ENCODE results near the gene SELENBP1.

SELENBP1 gene

DNA sequence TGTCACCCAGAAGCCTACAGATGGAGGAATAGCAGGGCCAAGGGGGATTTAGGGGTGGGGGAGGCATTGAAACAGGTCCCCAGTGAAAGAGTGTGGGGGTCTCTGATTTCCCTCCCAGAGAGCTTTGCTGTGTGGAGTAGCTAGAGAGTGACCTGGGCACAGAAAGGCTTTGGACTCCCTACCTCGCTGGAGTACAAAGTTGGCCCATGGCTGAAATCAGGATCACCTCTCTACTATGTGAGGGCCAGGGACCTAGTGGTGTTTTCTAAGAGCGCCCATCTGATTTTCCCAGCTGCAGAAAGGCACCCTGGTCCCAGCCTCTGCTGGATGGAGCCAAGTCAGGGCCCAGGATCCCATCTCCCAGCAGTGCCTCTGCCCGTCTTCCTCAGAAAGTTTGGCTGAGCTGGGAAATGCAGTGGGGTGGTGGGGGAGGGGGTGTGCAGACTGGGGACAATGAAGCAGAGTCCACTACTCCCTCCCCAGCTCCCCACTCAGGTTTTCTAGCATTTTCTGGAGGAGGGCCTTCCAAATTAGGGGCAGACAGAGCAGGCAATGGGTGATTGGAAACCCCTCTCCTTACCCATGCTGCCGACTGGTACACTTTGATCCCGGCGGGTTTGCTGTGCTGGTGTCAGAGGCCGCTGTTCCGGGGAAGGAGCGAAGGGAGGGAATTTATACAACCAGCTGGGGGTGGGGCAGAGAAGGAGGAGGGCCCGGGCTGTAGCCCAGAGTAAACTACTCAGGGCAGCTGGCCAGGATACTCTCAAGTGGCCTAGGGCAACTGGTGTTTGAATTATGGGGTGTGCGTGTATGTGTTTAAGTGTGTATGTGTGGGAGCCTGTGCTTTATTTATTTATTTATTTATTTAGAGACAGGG lies at the start of gene SELENBP1:
SELENBP1 (minus strand) TSS at position 648 of the 877 bp plus-strand sequence; CDS start at position 584, 64 bp downstream.
- peaks cover 6% of the 10 kb centered on the region for H3K36me3 ChIP-seq (ENCODE audit: control insufficient read depth, insufficient read depth, low read length)
- H3K9me3 ChIP-seq (ENCODE audit: control insufficient read depth, low read length) = no peaks in the 10 kb centered on the region
- H3K4me1 ChIP-seq (ENCODE audit: control insufficient read depth, insufficient read depth, low read length) = peaks cover 53% of the 10 kb centered on the region
- peak within 1 kb of the TSS; percentile 98 for H3K4me3 ChIP-seq (ENCODE audit: low read length)
- no peaks in the 10 kb centered on the region for H3K27me3 ChIP-seq (ENCODE audit: control insufficient read depth, insufficient read depth, low read length)
- peak within 1 kb of the TSS; percentile 68 for H3K9ac ChIP-seq (ENCODE audit: low read length)

DNA sequence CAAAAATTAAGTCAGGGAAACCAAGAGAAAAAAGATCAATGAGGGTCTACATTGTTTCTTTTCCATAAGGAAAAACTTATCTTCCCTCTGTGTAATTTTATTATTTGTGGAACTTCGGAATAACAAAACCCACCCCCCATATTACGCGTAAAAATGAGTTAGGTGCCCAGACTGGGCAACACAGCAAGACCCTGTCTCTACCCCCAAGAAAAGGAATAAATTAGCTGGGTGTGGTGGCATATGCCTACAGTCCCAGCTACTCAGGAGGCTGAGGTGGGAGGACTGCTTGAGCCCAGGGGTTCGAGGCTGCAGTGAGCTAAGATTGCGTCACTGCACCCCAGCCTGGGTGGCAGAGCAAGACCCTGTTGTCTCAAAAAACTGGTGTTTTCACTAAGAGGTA lies 47.3 kb upstream of the SELENBP1 start:
- no peaks in the 10 kb centered on the region for H3K36me3 ChIP-seq (ENCODE audit: control insufficient read depth, insufficient read depth, low read length)
- H3K9ac ChIP-seq (ENCODE audit: low read length) = no peak overlapping the region
- no peaks in the 10 kb centered on the region for H3K4me1 ChIP-seq (ENCODE audit: control insufficient read depth, insufficient read depth, low read length)
- H3K27me3 ChIP-seq (ENCODE audit: control insufficient read depth, insufficient read depth, low read length) = no peaks in the 10 kb centered on the region
- H3K4me3 ChIP-seq (ENCODE audit: low read length) = no peak overlapping the region
- H3K9me3 ChIP-seq (ENCODE audit: control insufficient read depth, low read length) = no peaks in the 10 kb centered on the region

DNA sequence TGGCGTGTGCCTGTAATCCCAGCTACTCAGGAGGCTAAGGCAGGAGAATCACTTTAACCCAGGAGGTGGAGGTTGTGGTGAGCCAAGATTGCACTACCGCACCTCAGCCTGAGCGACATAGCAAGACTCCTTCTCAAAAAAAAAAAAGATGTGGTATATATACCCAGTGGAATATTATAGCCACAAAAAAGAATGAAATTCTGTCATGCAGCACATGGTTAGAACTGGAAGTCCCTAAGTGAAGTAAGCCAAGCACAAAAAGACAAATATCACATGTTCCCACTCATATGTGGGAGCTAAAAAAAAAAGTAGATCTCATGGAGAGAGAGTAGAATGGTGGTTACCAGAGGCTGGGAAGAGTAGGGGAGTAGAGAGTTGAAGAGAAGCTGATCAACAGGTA lies 45.6 kb upstream of the SELENBP1 start:
- H3K27me3 ChIP-seq (ENCODE audit: control insufficient read depth, insufficient read depth, low read length) = no peaks in the 10 kb centered on the region
- H3K36me3 ChIP-seq (ENCODE audit: control insufficient read depth, insufficient read depth, low read length) = no peaks in the 10 kb centered on the region
- no peak overlapping the region for H3K9ac ChIP-seq (ENCODE audit: low read length)
- H3K4me1 ChIP-seq (ENCODE audit: control insufficient read depth, insufficient read depth, low read length) = no peaks in the 10 kb centered on the region
- no peak overlapping the region for H3K4me3 ChIP-seq (ENCODE audit: low read length)
- H3K9me3 ChIP-seq (ENCODE audit: control insufficient read depth, low read length) = no peaks in the 10 kb centered on the region

DNA sequence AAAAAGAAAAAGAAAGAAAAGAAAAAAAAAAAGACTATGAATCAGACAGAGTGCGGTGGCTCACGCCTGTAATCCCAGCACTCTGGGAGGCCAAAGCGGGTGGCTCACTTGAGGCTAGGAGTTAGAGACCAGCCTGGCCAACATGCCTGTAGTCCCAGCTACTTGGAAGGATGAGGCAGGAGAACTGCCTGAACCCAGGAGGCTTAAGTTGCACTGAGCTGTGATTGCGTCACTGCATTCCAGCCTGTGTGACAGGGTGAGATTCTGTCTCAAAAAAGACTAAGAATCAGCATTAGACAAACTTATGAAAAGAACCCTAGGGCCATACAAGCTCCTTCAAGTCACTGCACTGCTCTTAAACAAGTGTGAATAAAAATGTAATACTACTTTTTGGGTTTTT lies 43.7 kb upstream of the SELENBP1 start:
- H3K36me3 ChIP-seq (ENCODE audit: control insufficient read depth, insufficient read depth, low read length) = no peaks in the 10 kb centered on the region

DNA sequence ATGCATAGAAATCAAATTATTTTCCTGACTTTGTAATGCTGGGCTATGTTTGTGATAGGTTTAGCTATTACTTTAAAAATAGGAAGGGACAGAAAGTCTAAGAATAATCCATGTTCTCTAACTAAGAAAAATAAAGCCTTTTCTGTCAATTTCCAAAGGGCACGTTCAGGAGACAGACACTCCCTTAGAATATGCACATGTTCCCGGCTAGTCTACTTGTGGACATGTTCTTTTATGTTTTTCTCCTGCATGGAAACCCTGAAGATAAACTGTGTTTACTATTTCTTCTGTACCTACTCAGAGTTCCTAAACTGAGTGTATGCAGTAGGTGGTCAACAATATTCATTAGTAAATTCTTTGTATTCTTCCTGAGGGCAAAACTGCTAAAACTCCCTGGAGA lies 39.4 kb upstream of the SELENBP1 start:
- Histone ChIP-seq H3K4me3 (ENCODE audit: low read length) (no peak overlapping the region), H3K27me3 (ENCODE audit: control insufficient read depth, insufficient read depth, low read length) (no peaks in the 10 kb centered on the region), H3K4me1 (ENCODE audit: control insufficient read depth, insufficient read depth, low read length) (no peaks in the 10 kb centered on the region), H3K9me3 (ENCODE audit: control insufficient read depth, low read length) (no peaks in the 10 kb centered on the region), H3K9ac (ENCODE audit: low read length) (no peak overlapping the region), H3K36me3 (ENCODE audit: control insufficient read depth, insufficient read depth, low read length) (no peaks in the 10 kb centered on the region)

More for the DNA sequence above, 43.7 kb upstream of the SELENBP1 start:
- H3K4me1 ChIP-seq (ENCODE audit: control insufficient read depth, insufficient read depth, low read length) = no peaks in the 10 kb centered on the region
- H3K4me3 ChIP-seq (ENCODE audit: low read length) = no peak overlapping the region
- H3K9me3 ChIP-seq (ENCODE audit: control insufficient read depth, low read length) = no peaks in the 10 kb centered on the region
- H3K9ac ChIP-seq (ENCODE audit: low read length) = no peak overlapping the region
- no peaks in the 10 kb centered on the region for H3K27me3 ChIP-seq (ENCODE audit: control insufficient read depth, insufficient read depth, low read length)

DNA sequence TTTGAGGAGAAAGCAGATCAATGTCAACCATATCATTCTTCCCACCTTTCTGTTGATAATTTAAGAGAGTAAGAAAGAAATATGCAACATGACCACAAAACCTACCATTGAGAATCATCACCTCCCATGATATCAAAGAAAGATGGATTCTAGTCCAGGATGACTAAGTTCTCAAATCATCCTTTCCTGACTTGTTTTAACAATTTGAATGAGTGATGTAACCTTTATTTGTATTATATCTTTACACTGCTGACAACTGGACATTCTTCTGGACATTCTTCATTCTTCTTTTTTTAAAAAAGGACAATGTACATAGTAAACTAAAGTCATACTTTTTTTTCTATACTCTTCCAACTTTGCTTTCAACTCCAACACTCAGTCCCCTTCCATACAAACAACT lies 36.4 kb upstream of the SELENBP1 start:
- Histone ChIP-seq H3K36me3 (ENCODE audit: control insufficient read depth, insufficient read depth, low read length) (no peaks in the 10 kb centered on the region), H3K4me3 (ENCODE audit: low read length) (no peak overlapping the region)

DNA sequence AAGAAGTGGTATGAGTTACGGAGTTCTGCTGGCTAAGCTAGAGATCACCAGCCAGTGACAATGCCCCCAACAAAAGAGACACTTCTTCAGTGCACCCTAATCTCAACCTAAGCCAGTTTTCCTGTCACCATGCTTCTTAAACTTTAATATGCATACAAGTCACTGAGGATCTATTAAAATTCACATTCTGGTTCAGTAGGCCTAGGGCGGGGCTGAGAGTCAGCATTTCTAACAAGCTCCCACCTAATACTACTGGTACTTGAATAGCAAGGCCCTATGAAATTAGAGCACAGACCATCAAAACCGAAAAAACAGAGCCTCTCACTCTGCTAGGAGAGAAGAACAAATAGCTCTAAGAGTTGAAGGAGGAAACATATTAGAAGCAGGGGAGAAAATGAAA lies 34.8 kb upstream of the SELENBP1 start:
- H3K9me3 ChIP-seq (ENCODE audit: control insufficient read depth, low read length) = no peaks in the 10 kb centered on the region
- no peaks in the 10 kb centered on the region for H3K27me3 ChIP-seq (ENCODE audit: control insufficient read depth, insufficient read depth, low read length)
- no peak overlapping the region for H3K9ac ChIP-seq (ENCODE audit: low read length)
- no peaks in the 10 kb centered on the region for H3K36me3 ChIP-seq (ENCODE audit: control insufficient read depth, insufficient read depth, low read length)
- H3K4me3 ChIP-seq (ENCODE audit: low read length) = no peak overlapping the region
- H3K4me1 ChIP-seq (ENCODE audit: control insufficient read depth, insufficient read depth, low read length) = no peaks in the 10 kb centered on the region

More for the DNA sequence above, 36.4 kb upstream of the SELENBP1 start:
- no peaks in the 10 kb centered on the region for H3K27me3 ChIP-seq (ENCODE audit: control insufficient read depth, insufficient read depth, low read length)
- H3K9ac ChIP-seq (ENCODE audit: low read length) = no peak overlapping the region
- no peaks in the 10 kb centered on the region for H3K9me3 ChIP-seq (ENCODE audit: control insufficient read depth, low read length)
- H3K4me1 ChIP-seq (ENCODE audit: control insufficient read depth, insufficient read depth, low read length) = no peaks in the 10 kb centered on the region

DNA sequence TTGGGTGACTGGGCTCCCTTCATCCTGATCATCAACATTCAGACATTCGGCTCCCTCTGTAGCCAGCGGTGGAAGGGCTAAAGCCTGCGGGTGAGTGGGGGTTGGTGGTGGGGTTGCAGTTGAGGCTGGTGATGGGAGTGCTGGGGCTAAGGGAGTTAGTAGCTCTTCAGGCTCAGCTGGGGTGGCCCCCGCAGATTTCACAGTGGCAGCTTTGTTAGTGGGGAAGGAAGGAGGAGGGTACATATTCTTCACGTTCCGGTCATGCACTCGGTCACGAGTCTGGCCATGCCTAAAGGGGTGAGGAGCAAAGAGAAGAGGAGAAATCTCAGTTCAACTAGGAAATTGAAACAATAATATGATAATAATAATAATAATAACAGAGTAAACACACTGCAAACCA lies 33.7 kb upstream of the SELENBP1 start:
- H3K4me1 ChIP-seq (ENCODE audit: control insufficient read depth, insufficient read depth, low read length) = no peaks in the 10 kb centered on the region
- H3K9ac ChIP-seq (ENCODE audit: low read length) = no peak overlapping the region
- H3K4me3 ChIP-seq (ENCODE audit: low read length) = no peak overlapping the region
- H3K27me3 ChIP-seq (ENCODE audit: control insufficient read depth, insufficient read depth, low read length) = no peaks in the 10 kb centered on the region
- H3K36me3 ChIP-seq (ENCODE audit: control insufficient read depth, insufficient read depth, low read length) = peaks cover 3% of the 10 kb centered on the region
- no peaks in the 10 kb centered on the region for H3K9me3 ChIP-seq (ENCODE audit: control insufficient read depth, low read length)

DNA sequence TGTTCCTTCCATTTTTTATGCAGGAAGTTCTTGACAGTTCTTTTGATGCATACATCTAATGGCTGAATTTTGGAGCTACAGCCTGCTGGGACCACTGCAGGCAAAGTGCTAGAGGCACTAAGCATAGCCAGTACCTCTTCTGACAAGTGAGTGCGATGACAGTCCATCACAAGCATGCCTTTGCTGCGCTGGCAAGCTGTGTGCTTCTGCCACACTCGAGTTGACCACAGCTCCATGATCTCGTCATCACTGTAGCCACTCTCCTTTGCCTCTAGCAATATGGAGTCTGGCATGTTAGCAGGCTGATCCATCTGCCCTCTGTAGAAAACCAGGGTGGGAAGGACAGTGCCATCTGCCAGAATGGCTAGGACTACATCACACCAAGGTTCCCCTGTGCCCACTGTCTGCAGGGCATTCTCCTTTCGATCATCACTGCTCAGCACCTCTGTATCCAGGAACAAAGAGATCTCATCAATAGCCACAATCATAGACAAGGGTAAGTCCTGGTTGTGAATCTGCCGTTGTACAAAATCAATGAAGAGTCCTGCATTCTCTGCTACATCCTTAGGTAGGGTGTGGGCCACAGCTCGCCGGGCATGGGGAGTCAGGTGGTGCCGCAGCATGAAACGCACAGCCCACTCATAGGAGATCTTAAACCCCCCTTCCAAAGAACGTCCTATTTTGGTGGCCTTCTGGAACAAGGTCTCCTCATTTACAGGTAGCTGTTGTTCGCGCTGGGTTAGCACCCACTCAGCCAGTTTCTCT lies 32.9 kb upstream of the SELENBP1 start:
- H3K36me3 ChIP-seq (ENCODE audit: control insufficient read depth, insufficient read depth, low read length) = peaks cover 5% of the 10 kb centered on the region
- H3K9ac ChIP-seq (ENCODE audit: low read length) = no peak overlapping the region
- no peaks in the 10 kb centered on the region for H3K9me3 ChIP-seq (ENCODE audit: control insufficient read depth, low read length)
- no peaks in the 10 kb centered on the region for H3K27me3 ChIP-seq (ENCODE audit: control insufficient read depth, insufficient read depth, low read length)
- peaks cover 8% of the 10 kb centered on the region for H3K4me1 ChIP-seq (ENCODE audit: control insufficient read depth, insufficient read depth, low read length)
- H3K4me3 ChIP-seq (ENCODE audit: low read length) = no peak overlapping the region

DNA sequence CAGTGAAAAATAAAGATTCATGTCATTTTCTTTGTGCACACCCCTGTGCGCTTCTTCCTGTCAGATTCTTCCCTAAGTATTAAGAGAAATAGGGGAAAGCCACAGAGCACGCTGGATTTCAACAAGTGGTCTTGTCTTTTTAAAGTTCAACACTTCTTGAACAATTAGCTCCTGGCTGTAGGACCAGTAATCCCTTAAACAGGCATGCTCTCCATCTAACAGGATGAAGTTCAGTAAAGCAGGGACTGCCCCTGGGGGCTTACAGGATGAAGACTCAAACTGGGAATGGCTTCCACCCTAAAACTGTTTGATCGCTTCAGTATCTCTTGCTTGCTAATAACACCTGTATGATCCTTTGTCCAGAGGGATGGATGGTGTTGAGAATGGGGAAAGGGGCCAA lies 31.1 kb upstream of the SELENBP1 start:
- Histone ChIP-seq H3K9ac (ENCODE audit: low read length) (no peak overlapping the region), H3K4me1 (ENCODE audit: control insufficient read depth, insufficient read depth, low read length) (peaks cover 12% of the 10 kb centered on the region), H3K36me3 (ENCODE audit: control insufficient read depth, insufficient read depth, low read length) (peaks cover 5% of the 10 kb centered on the region), H3K4me3 (ENCODE audit: low read length) (no peak overlapping the region), H3K9me3 (ENCODE audit: control insufficient read depth, low read length) (no peaks in the 10 kb centered on the region), H3K27me3 (ENCODE audit: control insufficient read depth, insufficient read depth, low read length) (no peaks in the 10 kb centered on the region)

DNA sequence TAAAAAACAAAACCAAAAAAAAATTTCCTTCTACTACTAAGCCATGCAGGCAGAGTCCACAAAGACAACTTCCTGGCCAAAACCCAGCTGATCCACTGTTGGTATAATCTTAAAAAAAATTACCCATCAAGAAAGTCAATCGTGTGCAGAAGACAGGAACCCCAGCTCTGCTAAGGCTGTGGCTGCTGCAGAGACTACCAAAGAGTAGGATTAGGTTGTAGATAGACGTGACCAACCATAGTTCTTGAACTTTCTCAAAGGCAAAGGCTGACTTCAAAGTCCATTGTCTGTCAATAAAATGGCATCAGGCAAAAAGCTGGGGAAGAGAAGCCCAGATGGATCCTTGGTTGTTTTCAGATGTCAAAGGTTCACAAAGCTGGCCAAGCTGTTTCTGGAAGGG lies 30.3 kb upstream of the SELENBP1 start:
- Histone ChIP-seq H3K9ac (ENCODE audit: low read length) (no peak overlapping the region), H3K27me3 (ENCODE audit: control insufficient read depth, insufficient read depth, low read length) (no peaks in the 10 kb centered on the region), H3K9me3 (ENCODE audit: control insufficient read depth, low read length) (no peaks in the 10 kb centered on the region)

DNA sequence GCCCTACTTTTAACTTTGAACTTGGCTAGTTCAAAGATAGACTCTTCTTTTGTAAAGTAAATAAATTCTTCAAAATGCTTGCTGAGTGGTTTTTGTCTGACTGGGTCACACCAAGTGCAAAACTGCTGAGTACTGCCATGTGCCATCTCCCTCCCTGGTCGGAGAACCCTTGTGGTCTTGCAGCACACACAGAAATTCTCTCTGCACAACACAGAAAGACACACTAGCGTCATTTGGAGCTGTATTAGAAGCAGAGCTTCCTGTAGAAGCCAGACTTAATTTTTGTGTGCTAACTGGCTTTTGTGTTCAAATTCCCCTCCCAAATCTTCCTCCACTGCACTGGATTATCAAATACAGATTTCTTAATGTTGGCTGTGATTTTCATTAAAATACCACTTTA lies 29.4 kb upstream of the SELENBP1 start:
- H3K4me3 ChIP-seq (ENCODE audit: low read length) = no peak overlapping the region
- H3K4me1 ChIP-seq (ENCODE audit: control insufficient read depth, insufficient read depth, low read length) = peaks cover 12% of the 10 kb centered on the region
- H3K9me3 ChIP-seq (ENCODE audit: control insufficient read depth, low read length) = no peaks in the 10 kb centered on the region
- no peak overlapping the region for H3K9ac ChIP-seq (ENCODE audit: low read length)
- peaks cover 5% of the 10 kb centered on the region for H3K36me3 ChIP-seq (ENCODE audit: control insufficient read depth, insufficient read depth, low read length)
- no peaks in the 10 kb centered on the region for H3K27me3 ChIP-seq (ENCODE audit: control insufficient read depth, insufficient read depth, low read length)

More for the DNA sequence above, 30.3 kb upstream of the SELENBP1 start:
- no peak overlapping the region for H3K4me3 ChIP-seq (ENCODE audit: low read length)
- peaks cover 12% of the 10 kb centered on the region for H3K4me1 ChIP-seq (ENCODE audit: control insufficient read depth, insufficient read depth, low read length)
- H3K36me3 ChIP-seq (ENCODE audit: control insufficient read depth, insufficient read depth, low read length) = peaks cover 5% of the 10 kb centered on the region
